Measurements from ENCODE around the gene COX10.
"Not testable (repeated sequence)": the region's sequence is repeated elsewhere in the genome, so short reads cannot be mapped to it uniquely, and the experiment has no call there.

The COX10 gene

GRCh38 chr17:14191469-14191868 is 122.2 kb downstream of the COX10 start:
- H2BK120ac ChIP-seq (ENCODE audit: low read depth, low read length); DNase-seq; H3K36me3 ChIP-seq (ENCODE audit: control insufficient read depth, insufficient read depth, low read length); H2AK5ac ChIP-seq (ENCODE audit: low read length); H4K8ac ChIP-seq (ENCODE audit: low read depth, low read length); H2BK15ac ChIP-seq (replicated peaks; ENCODE audit: low read depth); H3K79me2 ChIP-seq (ENCODE audit: control insufficient read depth, insufficient read depth, low read length); H3K27me3 ChIP-seq (ENCODE audit: insufficient read depth, low read length, poor library complexity); H3K27ac ChIP-seq (ENCODE audit: low read depth, low read length); H3K23ac ChIP-seq (ENCODE audit: low read length); H3K4me2 ChIP-seq (ENCODE audit: low read length); H3K56ac ChIP-seq (ENCODE audit: low read length); H3K4ac ChIP-seq (ENCODE audit: low read depth, low read length); H3K4me3 ChIP-seq (ENCODE audit: low read length); H3K79me1 ChIP-seq (ENCODE audit: low read length); H2BK5ac ChIP-seq (ENCODE audit: low read length); H3K9ac ChIP-seq (ENCODE audit: low read length); H3K4me1 ChIP-seq (ENCODE audit: control insufficient read depth, low read depth, low read length); H4K5ac ChIP-seq (ENCODE audit: low read length); H3K18ac ChIP-seq (ENCODE audit: low read length): not testable (repeated sequence)

GRCh38 chr17:14192039-14192438 is 122.7 kb downstream of the COX10 start:
- H3K4me3 ChIP-seq (ENCODE audit: low read length); H3K4me2 ChIP-seq (ENCODE audit: low read length); H2BK5ac ChIP-seq (ENCODE audit: low read length); H3K4me1 ChIP-seq (ENCODE audit: control insufficient read depth, low read depth, low read length); H3K27ac ChIP-seq (ENCODE audit: low read depth, low read length); H3K36me3 ChIP-seq (ENCODE audit: control insufficient read depth, insufficient read depth, low read length); H3K79me1 ChIP-seq (ENCODE audit: low read length); H2BK120ac ChIP-seq (ENCODE audit: low read depth, low read length); H2AK5ac ChIP-seq (ENCODE audit: low read length); H2BK15ac ChIP-seq (replicated peaks; ENCODE audit: low read depth); DNase-seq; H4K5ac ChIP-seq (ENCODE audit: low read length); H3K56ac ChIP-seq (ENCODE audit: low read length); H3K9ac ChIP-seq (ENCODE audit: low read length); H3K27me3 ChIP-seq (ENCODE audit: insufficient read depth, low read length, poor library complexity); H4K8ac ChIP-seq (ENCODE audit: low read depth, low read length); H3K23ac ChIP-seq (ENCODE audit: low read length); H3K18ac ChIP-seq (ENCODE audit: low read length); H3K4ac ChIP-seq (ENCODE audit: low read depth, low read length); H3K79me2 ChIP-seq (ENCODE audit: control insufficient read depth, insufficient read depth, low read length): not testable (repeated sequence)
- WGBS (ENCODE audit: extremely low coverage, insufficient coverage, low lambda C conversion rate): no CpG with 5 or more reads among the region's 11 CpGs

GRCh38 chr17:14192636-14193344 is 123.5 kb downstream of the COX10 start:
- not testable (repeated sequence) for H3K18ac ChIP-seq (ENCODE audit: low read length); H3K27me3 ChIP-seq (ENCODE audit: insufficient read depth, low read length, poor library complexity); H3K79me1 ChIP-seq (ENCODE audit: low read length); H3K36me3 ChIP-seq (ENCODE audit: control insufficient read depth, insufficient read depth, low read length); H3K4me3 ChIP-seq (ENCODE audit: low read length); H2BK15ac ChIP-seq (replicated peaks; ENCODE audit: low read depth); H4K5ac ChIP-seq (ENCODE audit: low read length); H3K79me2 ChIP-seq (ENCODE audit: control insufficient read depth, insufficient read depth, low read length); H2BK5ac ChIP-seq (ENCODE audit: low read length); H4K8ac ChIP-seq (ENCODE audit: low read depth, low read length); H3K23ac ChIP-seq (ENCODE audit: low read length); H3K56ac ChIP-seq (ENCODE audit: low read length); H3K9ac ChIP-seq (ENCODE audit: low read length); H2BK120ac ChIP-seq (ENCODE audit: low read depth, low read length); H2AK5ac ChIP-seq (ENCODE audit: low read length); H3K4me2 ChIP-seq (ENCODE audit: low read length); H3K27ac ChIP-seq (ENCODE audit: low read depth, low read length); DNase-seq; H3K4ac ChIP-seq (ENCODE audit: low read depth, low read length); H3K4me1 ChIP-seq (ENCODE audit: control insufficient read depth, low read depth, low read length)
- no CpG with 5 or more reads among the region's 13 CpGs for WGBS (ENCODE audit: extremely low coverage, insufficient coverage, low lambda C conversion rate)

GRCh38 chr17:14196377-14196997 is 127.2 kb downstream of the COX10 start:
- no peak overlapping the region for H3K23ac ChIP-seq (ENCODE audit: low read length)
- no peak overlapping the region for H3K4me2 ChIP-seq (ENCODE audit: low read length)
- H3K27ac ChIP-seq (ENCODE audit: low read depth, low read length): no peak overlapping the region
- no peak overlapping the region for H2BK5ac ChIP-seq (ENCODE audit: low read length)
- H2BK120ac ChIP-seq (ENCODE audit: low read depth, low read length): no peak overlapping the region
- no peak overlapping the region for H3K4me3 ChIP-seq (ENCODE audit: low read length)
- no peaks in the 10 kb centered on the region for H3K79me2 ChIP-seq (ENCODE audit: control insufficient read depth, insufficient read depth, low read length)
- H3K36me3 ChIP-seq (ENCODE audit: control insufficient read depth, insufficient read depth, low read length): no peaks in the 10 kb centered on the region
- H3K79me1 ChIP-seq (ENCODE audit: low read length): no peaks in the 10 kb centered on the region
- no peak overlapping the region for H3K18ac ChIP-seq (ENCODE audit: low read length)
- WGBS (ENCODE audit: extremely low coverage, insufficient coverage, low lambda C conversion rate): no CpG with 5 or more reads among the region's 4 CpGs
- no peak overlapping the region for H4K5ac ChIP-seq (ENCODE audit: low read length)
- no peak overlapping the region for H3K56ac ChIP-seq (ENCODE audit: low read length)
- H4K8ac ChIP-seq (ENCODE audit: low read depth, low read length): no peak overlapping the region
- no peak overlapping the region for H3K9ac ChIP-seq (ENCODE audit: low read length)
- DNase-seq: no peak
- no peaks in the 10 kb centered on the region for H3K4me1 ChIP-seq (ENCODE audit: control insufficient read depth, low read depth, low read length)
- no peak overlapping the region for H2BK15ac ChIP-seq (replicated peaks; ENCODE audit: low read depth)
- no peak overlapping the region for H2AK5ac ChIP-seq (ENCODE audit: low read length)
- H3K4ac ChIP-seq (ENCODE audit: low read depth, low read length): no peak overlapping the region
- no peaks in the 10 kb centered on the region for H3K27me3 ChIP-seq (ENCODE audit: insufficient read depth, low read length, poor library complexity)

GRCh38 chr17:14197057-14197456 is 127.8 kb downstream of the COX10 start:
- H3K18ac ChIP-seq (ENCODE audit: low read length): no peak overlapping the region
- no peak overlapping the region for H2BK15ac ChIP-seq (replicated peaks; ENCODE audit: low read depth)
- no peak overlapping the region for H3K4ac ChIP-seq (ENCODE audit: low read depth, low read length)
- no peak overlapping the region for H2BK5ac ChIP-seq (ENCODE audit: low read length)
- no peak overlapping the region for H3K23ac ChIP-seq (ENCODE audit: low read length)
- no peak overlapping the region for H3K56ac ChIP-seq (ENCODE audit: low read length)
- no peak overlapping the region for H4K5ac ChIP-seq (ENCODE audit: low read length)
- no peak overlapping the region for H2BK120ac ChIP-seq (ENCODE audit: low read depth, low read length)
- WGBS (ENCODE audit: extremely low coverage, insufficient coverage, low lambda C conversion rate): no CpG with 5 or more reads among the region's 2 CpGs
- no peak overlapping the region for H3K27ac ChIP-seq (ENCODE audit: low read depth, low read length)
- H4K8ac ChIP-seq (ENCODE audit: low read depth, low read length): no peak overlapping the region
- H3K79me1 ChIP-seq (ENCODE audit: low read length): no peaks in the 10 kb centered on the region
- H3K27me3 ChIP-seq (ENCODE audit: insufficient read depth, low read length, poor library complexity): no peaks in the 10 kb centered on the region
- H3K4me3 ChIP-seq (ENCODE audit: low read length): no peak overlapping the region
- H3K4me1 ChIP-seq (ENCODE audit: control insufficient read depth, low read depth, low read length): no peaks in the 10 kb centered on the region
- H3K79me2 ChIP-seq (ENCODE audit: control insufficient read depth, insufficient read depth, low read length): no peaks in the 10 kb centered on the region
- H3K4me2 ChIP-seq (ENCODE audit: low read length): no peak overlapping the region
- H3K36me3 ChIP-seq (ENCODE audit: control insufficient read depth, insufficient read depth, low read length): no peaks in the 10 kb centered on the region
- H2AK5ac ChIP-seq (ENCODE audit: low read length): no peak overlapping the region
- no peak overlapping the region for H3K9ac ChIP-seq (ENCODE audit: low read length)
- no peak for DNase-seq

- Histone ChIP-seq H3K27ac (ENCODE audit: low read depth, low read length) (no peak overlapping the region), H3K18ac (ENCODE audit: low read length) (no peak overlapping the region), H3K79me1 (ENCODE audit: low read length) (no peaks in the 10 kb centered on the region), H3K4me3 (ENCODE audit: low read length) (no peak overlapping the region), H4K5ac (ENCODE audit: low read length) (no peak overlapping the region), H2AK5ac (ENCODE audit: low read length) (no peak overlapping the region), H3K4me1 (ENCODE audit: control insufficient read depth, low read depth, low read length) (no peaks in the 10 kb centered on the region), H2BK120ac (ENCODE audit: low read depth, low read length) (no peak overlapping the region), H4K8ac (ENCODE audit: low read depth, low read length) (no peak overlapping the region), H2BK5ac (ENCODE audit: low read length) (no peak overlapping the region), H3K9ac (ENCODE audit: low read length) (no peak overlapping the region), H3K23ac (ENCODE audit: low read length) (no peak overlapping the region), H3K36me3 (ENCODE audit: control insufficient read depth, insufficient read depth, low read length) (no peaks in the 10 kb centered on the region), H3K27me3 (ENCODE audit: insufficient read depth, low read length, poor library complexity) (no peaks in the 10 kb centered on the region), H2BK15ac (replicated peaks; ENCODE audit: low read depth) (no peak overlapping the region), H3K4me2 (ENCODE audit: low read length) (no peak overlapping the region), H3K56ac (ENCODE audit: low read length) (no peak overlapping the region), H3K79me2 (ENCODE audit: control insufficient read depth, insufficient read depth, low read length) (no peaks in the 10 kb centered on the region), H3K4ac (ENCODE audit: low read depth, low read length) (no peak overlapping the region)
- no peak for DNase-seq
- no CpG with 5 or more reads among the region's 4 CpGs for WGBS (ENCODE audit: extremely low coverage, insufficient coverage, low lambda C conversion rate)
Measured at GRCh38 chr17:14197586-14197985, 128.3 kb downstream of the COX10 start.
